ENCODE measurements around the gene MFAP4.

The MFAP4 gene

GRCh38 chr17:19421219-19421618 lies 34.2 kb upstream of the MFAP4 start:
- Histone ChIP-seq H3K9ac (ENCODE audit: insufficient read length) (no peak overlapping the region), H3K9me3 (ENCODE audit: low read depth, low read length) (no peaks in the 10 kb centered on the region), H3K4me3 (no peak overlapping the region), H3K27ac (no peak overlapping the region), H3K36me3 (ENCODE audit: insufficient read depth, low read length) (no peaks in the 10 kb centered on the region)
- TF ChIP-seq POLR2AphosphoS5 (IDR thresholded peaks at IDR 0.05; ENCODE audit: borderline replicate concordance, low read depth, low read length): no peak
- TF ChIP-seq FOXP2 (optimal IDR thresholded peaks at IDR 0.05; ENCODE audit: control extremely low read depth, extremely low read length, insufficient read depth): no peak
- DNase-seq (ENCODE audit: low read depth, low spot score): no peak

GRCh38 chr17:19418251-19418992 lies 31.4 kb upstream of the MFAP4 start:
- no peak for TF ChIP-seq POLR2AphosphoS5 (IDR thresholded peaks at IDR 0.05; ENCODE audit: borderline replicate concordance, low read depth, low read length)
- TF ChIP-seq EZH2 (IDR thresholded peaks at IDR 0.05): no peak
- no peak for TF ChIP-seq FOXP2 (optimal IDR thresholded peaks at IDR 0.05; ENCODE audit: control extremely low read depth, extremely low read length, insufficient read depth)
- Histone ChIP-seq H3K36me3 (ENCODE audit: insufficient read depth, low read length) (no peaks in the 10 kb centered on the region), H3K9me3 (ENCODE audit: low read depth, low read length) (no peaks in the 10 kb centered on the region), H3K9ac (ENCODE audit: insufficient read length) (no peak overlapping the region), H3K4me3 (no peak overlapping the region), H3K27ac (no peak overlapping the region)
- DNase-seq (ENCODE audit: low read depth, low spot score): no peak

GRCh38 chr17:19417611-19418010 lies 30.6 kb upstream of the MFAP4 start:
- TF ChIP-seq EZH2 (IDR thresholded peaks at IDR 0.05): no peak
- TF ChIP-seq POLR2AphosphoS5 (IDR thresholded peaks at IDR 0.05; ENCODE audit: borderline replicate concordance, low read depth, low read length): no peak
- TF ChIP-seq FOXP2 (optimal IDR thresholded peaks at IDR 0.05; ENCODE audit: control extremely low read depth, extremely low read length, insufficient read depth): no peak
- H3K9me3 ChIP-seq (ENCODE audit: low read depth, low read length): no peaks in the 10 kb centered on the region

GRCh38 chr17:19415806-19416775 lies 29.1 kb upstream of the MFAP4 start:
- Histone ChIP-seq H3K9ac (ENCODE audit: insufficient read length) (no peak overlapping the region), H3K9me3 (ENCODE audit: low read depth, low read length) (no peaks in the 10 kb centered on the region), H3K27ac (no peak overlapping the region), H3K4me3 (no peak overlapping the region), H3K36me3 (ENCODE audit: insufficient read depth, low read length) (no peaks in the 10 kb centered on the region)
- DNase-seq (ENCODE audit: low read depth, low spot score): no peak
- TF ChIP-seq EZH2 (IDR thresholded peaks at IDR 0.05) (no peak), FOXP2 (optimal IDR thresholded peaks at IDR 0.05; ENCODE audit: control extremely low read depth, extremely low read length, insufficient read depth) (no peak), POLR2AphosphoS5 (IDR thresholded peaks at IDR 0.05; ENCODE audit: borderline replicate concordance, low read depth, low read length) (no peak)

More at GRCh38 chr17:19417611-19418010, 30.6 kb upstream of the MFAP4 start:
- Histone ChIP-seq H3K9ac (ENCODE audit: insufficient read length) (no peak overlapping the region), H3K27ac (no peak overlapping the region), H3K36me3 (ENCODE audit: insufficient read depth, low read length) (no peaks in the 10 kb centered on the region), H3K4me3 (no peak overlapping the region)
- no peak for DNase-seq (ENCODE audit: low read depth, low spot score)

GRCh38 chr17:19415311-19415710 lies 28.3 kb upstream of the MFAP4 start:
- Histone ChIP-seq H3K9me3 (ENCODE audit: low read depth, low read length) (no peaks in the 10 kb centered on the region), H3K9ac (ENCODE audit: insufficient read length) (no peak overlapping the region), H3K27ac (no peak overlapping the region), H3K4me3 (no peak overlapping the region), H3K36me3 (ENCODE audit: insufficient read depth, low read length) (no peaks in the 10 kb centered on the region)
- no peak for TF ChIP-seq POLR2AphosphoS5 (IDR thresholded peaks at IDR 0.05; ENCODE audit: borderline replicate concordance, low read depth, low read length)
- TF ChIP-seq EZH2 (IDR thresholded peaks at IDR 0.05): no peak
- TF ChIP-seq FOXP2 (optimal IDR thresholded peaks at IDR 0.05; ENCODE audit: control extremely low read depth, extremely low read length, insufficient read depth): no peak
- DNase-seq (ENCODE audit: low read depth, low spot score): no peak

- TF ChIP-seq EZH2 (IDR thresholded peaks at IDR 0.05) (no peak), FOXP2 (optimal IDR thresholded peaks at IDR 0.05; ENCODE audit: control extremely low read depth, extremely low read length, insufficient read depth) (no peak), POLR2AphosphoS5 (IDR thresholded peaks at IDR 0.05; ENCODE audit: borderline replicate concordance, low read depth, low read length) (no peak)
- no peak overlapping the region for H3K9ac ChIP-seq (ENCODE audit: insufficient read length)
Observed at GRCh38 chr17:19414396-19415280, 27.6 kb upstream of the MFAP4 start.

GRCh38 chr17:19413761-19414160 lies 26.8 kb upstream of the MFAP4 start:
- TF ChIP-seq FOXP2 (optimal IDR thresholded peaks at IDR 0.05; ENCODE audit: control extremely low read depth, extremely low read length, insufficient read depth) (no peak), EZH2 (IDR thresholded peaks at IDR 0.05) (no peak), POLR2AphosphoS5 (IDR thresholded peaks at IDR 0.05; ENCODE audit: borderline replicate concordance, low read depth, low read length) (no peak)
- no peak overlapping the region for H3K4me3 ChIP-seq
- H3K9me3 ChIP-seq (ENCODE audit: low read depth, low read length): no peaks in the 10 kb centered on the region
- no peak overlapping the region for H3K27ac ChIP-seq
- H3K36me3 ChIP-seq (ENCODE audit: insufficient read depth, low read length): no peaks in the 10 kb centered on the region
- no peak for DNase-seq (ENCODE audit: low read depth, low spot score)
- no peak overlapping the region for H3K9ac ChIP-seq (ENCODE audit: insufficient read length)

More at GRCh38 chr17:19414396-19415280, 27.6 kb upstream of the MFAP4 start:
- Histone ChIP-seq H3K4me3 (no peak overlapping the region), H3K27ac (no peak overlapping the region), H3K9me3 (ENCODE audit: low read depth, low read length) (no peaks in the 10 kb centered on the region), H3K36me3 (ENCODE audit: insufficient read depth, low read length) (no peaks in the 10 kb centered on the region)
- DNase-seq (ENCODE audit: low read depth, low spot score): no peak
